Esophagus muscularis mucosa (tissue), 4 donors: ENCODE measurements around the gene PTCH1. TPM values are rescaled to one million over a fixed set of nuclear protein-coding genes. Genes with fewer than 3 reads are reported as not detected.

Experiments
- DNase-seq: peaks from one replicate; pipeline ENCODE4 v3.0.0-alpha.2; 2017; ENCODE audit errors: extremely low spot score
- H3K27ac ChIP-seq, 4 donors: fragments of 200-600 bp; sonication (generic); replicated peaks in 1 of 4; 1 replicate in 3 of 4; 2 replicates in 1 of 4; pipeline ENCODE4 v1.5.1; 2016 to 2019; ENCODE audit warnings: mild to moderate bottlenecking in 1 of 4
- H3K27me3 ChIP-seq, 4 donors: fragments of 200-600 bp; sonication (generic); one replicate each; pipeline versions ENCODE4 v1.5.1 to v1.6.0; 2016 to 2019
- H3K36me3 ChIP-seq, 4 donors: fragments of 200-600 bp; sonication (generic); one replicate each; pipeline ENCODE4 v1.5.1; 2016 to 2019
- H3K4me1 ChIP-seq, 4 donors: fragments of 200-600 bp; sonication (generic); one replicate each; pipeline ENCODE4 v1.5.1; 2016 to 2019
- H3K4me3 ChIP-seq, 4 donors: fragments of 200-600 bp; sonication (generic); 1 replicate in 2 of 4; 2 replicates in 2 of 4; pipeline ENCODE4 v1.5.1; 2016 to 2019; ENCODE audit warnings: mild to moderate bottlenecking in 4 of 4, moderate library complexity in 1 of 4
- H3K9me3 ChIP-seq, 4 donors: fragments of 200-600 bp; sonication (generic); 1 replicate in 3 of 4; 2 replicates in 1 of 4; pipeline ENCODE4 v1.5.1; 2016 to 2019
- CTCF ChIP-seq, 3 experiments: fragments of 200-600 bp in 2 of 3; fragments of 450-650 bp in 1 of 3; sonication (generic) in 2 of 3; IDR thresholded peaks; one replicate each; pipeline ENCODE4 v1.5.1; 2017 to 2019; ENCODE audit warnings: antibody characterized with exemption in 3 of 3, mild to moderate bottlenecking in 2 of 3, moderate library complexity in 1 of 3
- EP300 ChIP-seq: sonication (generic); formaldehyde crosslinking; IDR thresholded peaks from one replicate; pipeline ENCODE4 v1.6.1; 2017; ENCODE audit warnings: antibody characterized with exemption
- POLR2A ChIP-seq: fragments of 450-650 bp; IDR thresholded peaks from one replicate; pipeline ENCODE4 v1.6.1; 2017; ENCODE audit warnings: antibody characterized with exemption, moderate library complexity, mild to moderate bottlenecking, low read depth
- POLR2AphosphoS5 ChIP-seq, 2 donors: sonication (generic); formaldehyde crosslinking; IDR thresholded peaks; one replicate each; pipeline ENCODE4 v1.6.1; 2017; ENCODE audit warnings: antibody characterized with exemption in 2 of 2
- WGBS: methylation state at CpG from one replicate; pipeline ENCODE4 v1.1.5; 2018; 5-methylcytosine and 5-hydroxymethylcytosine counted together
- intact Hi-C: fragments of 100-400 bp; cut with DNase I; formaldehyde crosslinking; loops from one replicate; pipeline ENCODE4 v1.15.1; 2023
- total RNA-seq, 4 donors: library from RNA; depleted of rRNA; stranded (reverse); fragments of >200 nt; gene quantifications; one replicate each; pipeline versions ENCODE4 v1.1.0 to v1.2.1, GENCODE V29; 2016

PTCH1 gene
- total RNA-seq, 4 donors from 2014 or later, result 10.8 to 25.1 (median 16.9) TPM

DNA sequence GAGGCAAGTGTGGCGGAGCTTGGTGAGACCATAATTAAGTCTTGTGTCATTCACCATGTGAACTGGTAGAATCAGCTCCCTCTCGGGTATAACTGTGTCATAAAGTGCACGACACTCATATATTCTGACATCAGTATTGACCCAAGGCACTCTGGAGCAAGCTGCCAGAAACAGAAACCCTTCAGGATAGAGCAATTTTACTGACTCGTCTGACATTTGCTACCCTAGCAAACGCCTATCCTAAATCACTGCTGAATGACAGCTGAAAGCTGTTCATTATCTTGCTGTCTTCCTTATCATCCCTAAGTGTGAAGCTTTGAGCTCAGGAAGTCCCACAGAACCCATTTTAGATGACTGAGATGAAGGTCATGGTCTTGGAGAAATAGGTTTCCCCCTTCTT lies 27.8 kb downstream of the PTCH1 start:
- intact Hi-C loops, result no loop called here
- TF ChIP-seq CTCF (IDR thresholded peaks at IDR 0.05) (no peak), POLR2AphosphoS5 (IDR thresholded peaks at IDR 0.05) (no peak), POLR2A (no peak)
- Histone ChIP-seq H3K27ac (no peak overlapping the region), H3K27me3 (no peaks in the 10 kb centered on the region), H3K9me3 (no peaks in the 10 kb centered on the region), H3K36me3 (peaks cover 0 to 2% (median under 1%) of the 10 kb centered on the region in 4 donors), H3K4me3 (no peak overlapping the region), H3K4me1 (peaks cover 9 to 23% (median 14%) of the 10 kb centered on the region in 4 donors)
- WGBS, result 92% methylated on average over 5 of the region's 5 CpGs
- DNase-seq, result no peak

GRCh38 chr9:95486318-95486717 lies 30.5 kb downstream of the PTCH1 start:
- TF ChIP-seq CTCF (IDR thresholded peaks at IDR 0.05) (no peak), POLR2AphosphoS5 (IDR thresholded peaks at IDR 0.05) (no peak), POLR2A (no peak), EP300 (no peak)
- intact Hi-C loops, result no loop called here
- Histone ChIP-seq H3K4me1 (peaks cover 9 to 24% (median 16%) of the 10 kb centered on the region in 4 donors), H3K36me3 (no peaks in the 10 kb centered on the region), H3K4me3 (no peak overlapping the region), H3K9me3 (no peaks in the 10 kb centered on the region), H3K27me3 (no peaks in the 10 kb centered on the region), H3K27ac (no peak overlapping the region)
- WGBS, result 98% methylated on average over 5 of the region's 5 CpGs
- no peak for DNase-seq

GRCh38 chr9:95484225-95484624 lies 32.5 kb downstream of the PTCH1 start:
- no peaks in the 10 kb centered on the region for H3K27me3 ChIP-seq
- DNase-seq, result no peak
- H3K27ac ChIP-seq, result no peak overlapping the region
- TF ChIP-seq CTCF (IDR thresholded peaks at IDR 0.05), result no peak
- TF ChIP-seq EP300, result no peak
- TF ChIP-seq POLR2A, result no peak
- H3K36me3 ChIP-seq, result peaks cover 13 to 14% (median 13%) of the 10 kb centered on the region in 4 donors
- peaks cover 9 to 24% (median 16%) of the 10 kb centered on the region in 4 donors for H3K4me1 ChIP-seq
- H3K4me3 ChIP-seq, result no peak overlapping the region
- 47% methylated on average over 3 of the region's 3 CpGs for WGBS
- intact Hi-C loops, result no loop called here
- no peaks in the 10 kb centered on the region for H3K9me3 ChIP-seq

DNA sequence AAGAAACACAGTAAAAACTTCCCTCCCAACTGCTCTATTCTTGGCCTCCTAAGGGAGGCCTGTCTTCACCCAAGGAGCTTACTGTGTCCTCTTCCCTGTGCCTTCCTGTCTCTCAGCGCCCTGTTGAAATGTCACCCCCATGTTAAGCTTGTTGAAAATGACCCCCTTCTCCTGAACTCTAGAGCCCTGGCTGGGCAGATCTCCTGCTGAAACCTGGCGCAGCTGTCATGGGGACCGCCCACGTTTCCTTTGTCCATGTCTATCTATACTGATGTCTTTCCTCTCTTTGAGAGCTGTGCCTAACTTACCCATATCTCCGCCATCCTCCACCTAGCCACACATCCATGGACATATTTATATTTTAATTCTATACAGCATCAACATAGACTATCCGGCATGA lies 33.3 kb downstream of the PTCH1 start:
- intact Hi-C loops, result no loop called here
- Histone ChIP-seq H3K36me3 (peaks cover 21 to 22% (median 21%) of the 10 kb centered on the region in 4 donors), H3K27ac (no peak overlapping the region)

More for the DNA sequence above, 33.3 kb downstream of the PTCH1 start:
- H3K4me3 ChIP-seq, result no peak overlapping the region
- WGBS, result 80% methylated on average over 6 of the region's 6 CpGs
- H3K4me1 ChIP-seq, result peaks cover 9 to 24% (median 16%) of the 10 kb centered on the region in 4 donors
- TF ChIP-seq POLR2A (no peak), POLR2AphosphoS5 (IDR thresholded peaks at IDR 0.05) (no peak), EP300 (no peak), CTCF (IDR thresholded peaks at IDR 0.05) (no peak)
- no peaks in the 10 kb centered on the region for H3K9me3 ChIP-seq
- no peak for DNase-seq
- no peaks in the 10 kb centered on the region for H3K27me3 ChIP-seq
